ENCODE results near the gene SLC35F3. TPM values are rescaled to one million over a fixed set of nuclear protein-coding genes. Genes with fewer than 3 reads are reported as not detected.
"Not testable (repeated sequence)": the region's sequence is repeated elsewhere in the genome, so short reads cannot be mapped to it uniquely, and the experiment has no call there.

Gene SLC35F3
- total RNA-seq, 3 donors from 2014 or later, result 0.17 to 0.89 (median 0.20) TPM

DNA sequence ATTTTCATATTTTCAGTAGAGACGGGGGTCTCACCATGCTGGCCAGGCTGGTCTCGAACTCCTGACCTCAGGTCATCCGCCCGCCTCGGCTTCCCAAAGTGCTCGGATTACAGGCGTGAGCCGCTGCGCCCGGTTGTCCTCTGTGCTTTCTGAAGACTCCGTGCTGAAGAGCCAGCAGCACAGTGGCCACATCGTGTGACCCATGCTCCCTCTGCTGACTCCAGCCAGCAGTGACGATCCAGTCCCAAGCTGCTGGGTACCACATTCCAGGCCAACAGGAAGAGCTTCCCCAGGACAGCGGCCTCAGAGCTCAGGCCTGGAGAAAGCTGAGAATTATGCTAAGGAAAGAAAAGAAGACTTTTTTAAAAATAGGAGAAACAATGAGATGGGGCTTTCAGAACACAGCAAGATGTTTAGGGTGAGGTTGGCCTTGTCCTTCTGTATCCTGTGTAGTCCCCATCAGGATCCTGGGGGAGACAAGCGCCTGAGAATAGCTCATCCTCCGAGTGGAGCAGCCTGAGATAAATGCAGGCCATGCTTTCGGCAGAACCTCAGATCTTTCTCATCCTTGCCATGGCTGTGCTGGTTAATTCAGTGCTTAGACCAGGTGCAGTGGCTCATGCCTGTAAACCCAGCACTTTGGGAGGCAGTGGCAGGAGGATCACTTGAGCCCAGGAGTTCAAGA, 207.1 kb downstream of the SLC35F3 start:
- TF ChIP-seq, protein P1, sequence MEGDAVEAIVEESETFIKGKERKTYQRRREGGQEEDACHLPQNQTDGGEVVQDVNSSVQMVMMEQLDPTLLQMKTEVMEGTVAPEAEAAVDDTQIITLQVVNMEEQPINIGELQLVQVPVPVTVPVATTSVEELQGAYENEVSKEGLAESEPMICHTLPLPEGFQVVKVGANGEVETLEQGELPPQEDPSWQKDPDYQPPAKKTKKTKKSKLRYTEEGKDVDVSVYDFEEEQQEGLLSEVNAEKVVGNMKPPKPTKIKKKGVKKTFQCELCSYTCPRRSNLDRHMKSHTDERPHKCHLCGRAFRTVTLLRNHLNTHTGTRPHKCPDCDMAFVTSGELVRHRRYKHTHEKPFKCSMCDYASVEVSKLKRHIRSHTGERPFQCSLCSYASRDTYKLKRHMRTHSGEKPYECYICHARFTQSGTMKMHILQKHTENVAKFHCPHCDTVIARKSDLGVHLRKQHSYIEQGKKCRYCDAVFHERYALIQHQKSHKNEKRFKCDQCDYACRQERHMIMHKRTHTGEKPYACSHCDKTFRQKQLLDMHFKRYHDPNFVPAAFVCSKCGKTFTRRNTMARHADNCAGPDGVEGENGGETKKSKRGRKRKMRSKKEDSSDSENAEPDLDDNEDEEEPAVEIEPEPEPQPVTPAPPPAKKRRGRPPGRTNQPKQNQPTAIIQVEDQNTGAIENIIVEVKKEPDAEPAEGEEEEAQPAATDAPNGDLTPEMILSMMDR (IDR thresholded peaks at IDR 0.05), result no peak
- ATAC-seq (peak; percentile 35), DNase-seq (no peak)
- Histone ChIP-seq H3K4me1 (ENCODE audit: low read depth) (no peaks in the 10 kb centered on the region), H3K9me3 (no peaks in the 10 kb centered on the region), H3K36me3 (ENCODE audit: low read depth) (no peaks in the 10 kb centered on the region), H3K4me3 (no peak overlapping the region)
- intact Hi-C loops (cut with DNase I, micrococcal nuclease), result loop anchor here in 1 of 2 donors (10.0 kb wide), 1 partner anchor 213 kb away; no protein-coding TSS in a partner anchor

DNA sequence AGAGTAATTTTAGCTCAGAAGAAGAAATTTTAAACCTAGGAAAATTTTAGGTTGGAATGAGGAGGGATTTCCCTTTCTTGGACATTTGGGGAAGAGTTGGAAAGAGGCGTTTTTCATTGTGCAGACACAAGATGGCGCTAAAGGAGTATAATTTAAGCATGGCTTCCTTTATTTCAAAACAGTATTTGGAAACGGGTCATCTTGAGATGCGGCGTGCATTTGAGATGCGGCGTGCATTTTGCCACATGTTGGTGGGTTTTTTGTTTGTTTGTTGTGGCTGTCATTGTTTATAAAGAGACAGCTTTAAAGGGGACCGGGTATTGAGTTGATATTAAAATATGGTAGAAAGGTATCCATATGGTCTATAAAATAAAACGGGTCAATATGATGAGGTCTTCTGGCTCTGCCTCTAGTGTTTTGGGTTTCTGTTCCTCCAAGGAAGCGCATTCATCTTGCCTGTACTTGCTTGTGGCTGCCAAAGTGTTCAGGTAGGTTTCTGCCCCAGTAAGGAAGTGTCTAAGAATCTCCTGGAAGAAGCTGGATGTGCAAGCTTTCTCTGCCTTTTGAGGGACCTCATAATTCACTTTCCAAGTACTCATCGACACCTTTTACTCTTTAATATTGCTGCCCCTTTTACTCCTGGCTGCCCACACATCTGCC, 210.3 kb downstream of the SLC35F3 start:
- TF ChIP-seq, protein P1 (IDR thresholded peaks at IDR 0.05), result no peak
- H3K36me3 ChIP-seq (ENCODE audit: low read depth), result no peaks in the 10 kb centered on the region
- ATAC-seq (no peak), DNase-seq (peak in 1 of 3 donors; percentile 48)
- intact Hi-C loops (cut with DNase I, micrococcal nuclease), result loop anchor here in 1 of 2 donors (10.0 kb wide), 1 partner anchor 210 kb away; no protein-coding TSS in a partner anchor
- no peak overlapping the region for H3K4me3 ChIP-seq
- H3K4me1 ChIP-seq (ENCODE audit: low read depth), result no peaks in the 10 kb centered on the region
- no peaks in the 10 kb centered on the region for H3K9me3 ChIP-seq

DNA sequence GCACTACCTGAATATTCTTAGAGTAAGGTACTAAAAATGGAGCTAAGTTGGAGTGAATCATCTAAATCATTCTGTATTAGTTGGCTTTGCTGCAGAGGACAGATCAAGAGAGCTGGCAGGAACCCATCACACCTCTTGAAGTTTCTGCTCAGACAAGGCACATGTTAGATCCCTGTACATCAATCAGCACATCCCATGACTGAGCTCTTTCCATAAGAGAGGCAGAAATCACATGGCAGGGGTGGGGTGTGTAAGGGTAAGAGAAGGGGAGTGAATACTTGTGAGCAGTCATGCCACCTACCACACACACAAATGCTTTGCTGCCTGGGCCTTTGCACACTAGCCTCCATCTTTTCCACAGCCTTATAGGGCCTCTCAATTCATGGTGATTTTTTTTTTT, 214.4 kb downstream of the SLC35F3 start:
- ATAC-seq, result no peak
- intact Hi-C loops (cut with DNase I, micrococcal nuclease), result loop anchor here in 1 of 2 donors (10.0 kb wide), 1 partner anchor 206 kb away; no protein-coding TSS in a partner anchor
- no peaks in the 10 kb centered on the region for H3K36me3 ChIP-seq (ENCODE audit: low read depth)
- no peak for DNase-seq
- TF ChIP-seq, protein P1 (IDR thresholded peaks at IDR 0.05), result no peak
- H3K9me3 ChIP-seq, result no peaks in the 10 kb centered on the region
- no peak overlapping the region for H3K4me3 ChIP-seq
- no peaks in the 10 kb centered on the region for H3K4me1 ChIP-seq (ENCODE audit: low read depth)

DNA sequence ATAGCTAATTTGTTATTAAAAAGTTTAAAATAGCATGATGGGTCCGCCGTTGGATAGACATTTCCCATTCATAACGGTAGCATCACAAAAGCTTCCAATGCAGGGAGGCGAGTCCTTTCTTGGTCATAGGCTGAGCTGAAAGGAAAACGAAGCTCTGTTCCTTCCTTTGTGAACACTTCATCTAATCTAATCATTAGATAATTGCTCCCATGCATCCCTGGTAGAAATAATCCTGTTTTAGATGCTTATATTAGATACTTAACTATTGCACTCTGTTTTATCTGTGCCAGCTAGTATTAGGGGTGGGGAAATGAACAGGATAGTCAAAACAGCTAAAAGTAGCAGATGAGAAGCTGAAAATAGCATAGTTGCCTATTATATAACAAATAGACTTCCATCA, 215.0 kb downstream of the SLC35F3 start:
- Histone ChIP-seq H3K9me3 (no peaks in the 10 kb centered on the region), H3K4me3 (no peak overlapping the region), H3K36me3 (ENCODE audit: low read depth) (no peaks in the 10 kb centered on the region), H3K4me1 (ENCODE audit: low read depth) (no peaks in the 10 kb centered on the region)
- TF ChIP-seq, protein P1 (IDR thresholded peaks at IDR 0.05), result no peak
- DNase-seq (no peak), ATAC-seq (no peak)
- intact Hi-C loops (cut with DNase I, micrococcal nuclease), result loop anchor here in 1 of 2 donors (10.0 kb wide), 1 partner anchor 205 kb away; no protein-coding TSS in a partner anchor

DNA sequence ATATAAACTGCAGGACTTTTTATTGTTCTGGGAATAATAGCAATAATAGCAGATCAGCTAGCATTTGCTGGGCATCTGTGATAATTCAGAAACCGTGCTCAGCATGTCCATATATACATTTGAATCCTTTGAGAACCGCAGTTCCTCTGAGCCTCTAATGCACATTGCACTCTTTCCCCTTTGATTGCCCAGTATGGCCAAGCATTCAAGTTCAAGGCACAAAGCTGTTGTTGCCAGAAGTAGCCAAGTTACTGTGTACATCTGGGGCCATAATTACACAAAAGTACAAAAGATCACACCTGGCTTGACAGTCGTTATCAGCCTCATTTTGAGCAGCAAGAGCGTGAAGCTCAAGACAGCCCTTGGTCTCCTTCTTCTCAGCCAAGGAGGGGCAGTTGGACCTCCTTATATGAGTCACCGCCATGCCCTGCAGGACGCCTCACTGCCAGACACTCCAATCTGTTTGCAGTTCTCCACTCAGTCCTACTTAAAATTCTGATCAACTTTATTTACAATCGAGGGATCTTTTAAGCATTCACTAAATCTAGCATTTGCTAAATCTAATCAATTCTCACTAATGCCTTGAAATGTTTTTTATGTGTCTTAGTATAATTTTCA, 216.0 kb downstream of the SLC35F3 start:
- DNase-seq (no peak), ATAC-seq (no peak)
- H3K9me3 ChIP-seq, result no peaks in the 10 kb centered on the region
- intact Hi-C loops (cut with DNase I, micrococcal nuclease), result no loop called here
- H3K4me1 ChIP-seq (ENCODE audit: low read depth), result no peaks in the 10 kb centered on the region
- TF ChIP-seq, protein P1 (IDR thresholded peaks at IDR 0.05), result no peak
- no peaks in the 10 kb centered on the region for H3K36me3 ChIP-seq (ENCODE audit: low read depth)
- H3K4me3 ChIP-seq, result no peak overlapping the region

DNA sequence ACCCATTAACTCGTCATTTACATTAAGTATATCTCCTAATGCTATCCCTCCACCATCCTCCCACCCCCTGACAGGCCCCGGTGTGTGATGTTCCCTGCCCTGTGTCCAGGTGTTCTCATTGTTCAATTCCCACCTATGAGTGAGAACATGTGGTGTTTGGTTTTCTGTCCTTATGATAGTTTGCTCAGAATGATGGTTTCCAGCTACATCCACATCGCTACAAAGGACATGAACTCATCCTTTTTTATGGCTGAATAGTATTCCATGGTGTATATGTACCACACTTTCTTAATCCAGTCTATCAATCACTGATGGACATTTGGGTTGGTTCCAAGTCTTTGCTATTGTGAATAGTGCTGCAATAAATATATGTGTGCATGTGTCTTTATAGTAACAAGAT, 217.2 kb downstream of the SLC35F3 start:
- ATAC-seq; H3K4me1 ChIP-seq (ENCODE audit: low read depth); H3K36me3 ChIP-seq (ENCODE audit: low read depth); H3K9me3 ChIP-seq; intact Hi-C loops (cut with DNase I, micrococcal nuclease); DNase-seq; H3K4me3 ChIP-seq: not testable (repeated sequence)

DNA sequence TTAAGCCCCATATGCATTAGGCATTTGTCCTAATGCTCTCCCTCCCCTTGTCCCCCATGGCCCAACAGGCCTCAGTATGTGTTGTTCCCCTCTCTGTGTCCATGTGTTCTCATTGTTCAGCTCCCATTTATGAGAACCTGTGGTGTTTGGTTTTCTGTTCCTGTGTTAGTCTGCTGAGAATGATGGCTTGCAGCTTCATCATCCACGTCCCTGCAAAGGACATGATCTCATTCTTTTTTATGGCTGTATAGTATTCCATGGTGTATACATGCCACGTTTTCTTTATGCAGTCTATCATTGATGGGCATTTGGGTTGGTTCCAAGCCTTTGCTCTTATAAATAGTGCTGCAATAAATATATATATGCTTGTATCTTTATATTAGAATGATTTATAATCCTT, 218.1 kb downstream of the SLC35F3 start:
- ATAC-seq; intact Hi-C loops (cut with DNase I, micrococcal nuclease); H3K36me3 ChIP-seq (ENCODE audit: low read depth); DNase-seq; H3K4me3 ChIP-seq; H3K9me3 ChIP-seq; H3K4me1 ChIP-seq (ENCODE audit: low read depth): not testable (repeated sequence)
